ENCODE results near the gene VPS11. TPM values are rescaled to one million over a fixed set of nuclear protein-coding genes. Genes with fewer than 3 reads are reported as not detected.

VPS11 gene
- total and polyA plus RNA-seq, 11 donors = 18.7 to 33.3 (median 21.7) TPM

DNA sequence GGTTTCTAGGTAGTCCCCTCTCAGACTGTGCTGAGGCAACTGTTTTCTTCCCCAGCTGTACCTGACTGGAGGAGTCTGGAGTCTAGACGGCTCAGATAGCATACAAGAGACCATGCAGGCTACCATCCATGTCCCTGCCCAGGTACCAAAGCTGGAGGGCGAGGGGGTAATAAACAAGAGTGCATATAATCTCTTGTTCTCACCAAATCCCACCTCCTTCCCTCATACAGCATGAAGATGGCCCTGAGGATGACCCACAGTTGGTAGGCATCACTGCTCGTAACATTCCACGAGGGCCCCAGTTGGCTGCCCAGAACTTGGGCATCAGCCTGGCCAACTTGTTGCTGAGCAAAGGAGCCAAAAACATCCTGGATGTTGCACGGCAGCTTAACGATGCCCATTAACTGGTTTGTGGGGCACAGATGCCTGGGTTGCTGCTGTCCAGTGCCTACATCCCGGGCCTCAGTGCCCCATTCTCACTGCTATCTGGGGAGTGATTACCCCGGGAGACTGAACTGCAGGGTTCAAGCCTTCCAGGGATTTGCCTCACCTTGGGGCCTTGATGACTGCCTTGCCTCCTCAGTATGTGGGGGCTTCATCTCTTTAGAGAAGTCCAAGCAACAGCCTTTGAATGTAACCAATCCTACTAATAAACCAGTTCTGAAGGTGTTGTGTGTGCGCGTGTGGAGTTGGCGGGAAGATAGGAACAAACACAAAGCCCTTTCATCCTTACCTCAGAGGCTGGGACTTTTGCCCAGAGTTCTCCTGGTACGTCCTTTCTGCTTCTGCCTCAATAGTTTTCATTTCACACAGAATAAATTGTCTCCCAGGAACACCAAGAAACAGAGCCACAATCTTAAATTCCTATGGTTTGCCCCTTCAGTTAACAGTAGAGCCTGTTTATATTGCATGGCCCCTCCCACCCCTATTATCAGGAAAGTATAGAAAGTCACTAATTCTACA, 25.5 kb downstream of the VPS11 start:
- no peaks in the 10 kb centered on the region for H3K27me3 ChIP-seq
- H3K4me3 ChIP-seq = peak overlapping the region; percentile 62 to 88 (median 77)
- peak overlapping the region in 9 of 12 donors; percentile 84 to 97 (median 90) for H3K27ac ChIP-seq
- intact Hi-C loops (cut with DNase I) = loop anchor here in 1 of 10 donors (5.0 to 10.0 kb wide), 2 partner anchors 34 to 102 kb away; no protein-coding TSS in a partner anchor
- H3K9me3 ChIP-seq = no peaks in the 10 kb centered on the region
- H3K4me1 ChIP-seq = peaks cover 6 to 33% (median 19%) of the 10 kb centered on the region in 12 donors
- ATAC-seq = no peak
- H3K36me3 ChIP-seq = peaks cover 0 to 45% (median 31%) of the 10 kb centered on the region in 9 donors
- DNase-seq = no peak
- WGBS, 4 donors = 50 to 62% (median 58%) methylated on average over 8 to 12 of the region's 12 CpGs
- TF ChIP-seq POLR2A (IDR thresholded peaks at IDR 0.05) (no peak), CTCF (IDR thresholded peaks at IDR 0.05) (no peak)

GRCh38 chr11:119093942-119094815, 26.6 kb downstream of the VPS11 start:
- WGBS, 4 donors = 1 to 3% (median 2%) methylated on average over 27 to 81 of the region's 81 CpGs
- Histone ChIP-seq H3K27ac (peak overlapping the region; percentile 60 to 97 (median 89)), H3K27me3 (no peaks in the 10 kb centered on the region), H3K9me3 (no peaks in the 10 kb centered on the region), H3K36me3 (peaks cover 0 to 50% (median 34%) of the 10 kb centered on the region in 9 donors), H3K4me3 (peak overlapping the region; percentile 62 to 88 (median 77)), H3K4me1 (peaks cover 6 to 33% (median 19%) of the 10 kb centered on the region in 12 donors)
- TF ChIP-seq POLR2A (IDR thresholded peaks at IDR 0.05) (no peak), CTCF (IDR thresholded peaks at IDR 0.05) (no peak)
- DNase-seq (peak in 1 of 5 donors; percentile 48), ATAC-seq (peak in 2 of 4 donors; percentile 13 to 32)
- intact Hi-C loops (cut with DNase I) = loop anchor here in 4 of 10 donors (2.0 to 10.0 kb wide), 4 partner anchors 27 to 103 kb away; partner anchors contain the start of gene VPS11 (in 1 of the 4)

DNA sequence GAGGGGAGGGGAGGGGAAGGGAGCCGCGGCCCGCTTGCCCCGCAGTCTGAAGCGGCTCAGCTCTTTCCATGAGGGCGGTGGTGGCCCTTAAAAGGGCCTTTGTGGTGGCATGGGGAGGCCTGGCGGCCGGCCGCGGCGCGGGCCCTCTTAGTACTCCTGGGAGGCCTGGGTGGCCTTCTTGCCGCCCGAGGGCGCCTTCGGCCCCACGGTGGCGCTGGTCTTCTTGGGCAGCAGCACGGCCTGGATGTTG, 27.1 kb downstream of the VPS11 start:
- H3K27me3 ChIP-seq = no peaks in the 10 kb centered on the region
- H3K36me3 ChIP-seq = peaks cover 0 to 50% (median 34%) of the 10 kb centered on the region in 9 donors
- 0% methylated on average over 4 to 19 of the region's 19 CpGs for WGBS, 4 donors
- peak overlapping the region; percentile 62 to 88 (median 77) for H3K4me3 ChIP-seq
- ATAC-seq (peak; percentile 49 to 86 (median 79)), DNase-seq (peak; percentile 84 to 91 (median 88))
- peak overlapping the region; percentile 60 to 97 (median 89) for H3K27ac ChIP-seq
- intact Hi-C loops (cut with DNase I) = loop anchor here in 5 of 10 donors (1.0 to 10.0 kb wide), 7 partner anchors 27 to 103 kb away; partner anchors contain the start of genes VPS11 (in 2 of the 5) and HYOU1 (in 1 of the 5)
- H3K4me1 ChIP-seq = peaks cover 6 to 33% (median 19%) of the 10 kb centered on the region in 12 donors
- peak; percentile 59 to 87 (median 70) for TF ChIP-seq CTCF (IDR thresholded peaks at IDR 0.05)
- TF ChIP-seq POLR2A (IDR thresholded peaks at IDR 0.05) = no peak
- no peaks in the 10 kb centered on the region for H3K9me3 ChIP-seq

All from heart left ventricle (tissue), 16 donors.